Measurements from ENCODE around the gene MGAT1. TPM values are rescaled to one million over a fixed set of nuclear protein-coding genes. Genes with fewer than 3 reads are reported as not detected.
A peak's percentile ranks its signal among the peaks of the same experiment; 100 is the strongest.

Gene MGAT1
- polyA plus RNA-seq, 3 donors = 231 to 523 (median 385) TPM

DNA sequence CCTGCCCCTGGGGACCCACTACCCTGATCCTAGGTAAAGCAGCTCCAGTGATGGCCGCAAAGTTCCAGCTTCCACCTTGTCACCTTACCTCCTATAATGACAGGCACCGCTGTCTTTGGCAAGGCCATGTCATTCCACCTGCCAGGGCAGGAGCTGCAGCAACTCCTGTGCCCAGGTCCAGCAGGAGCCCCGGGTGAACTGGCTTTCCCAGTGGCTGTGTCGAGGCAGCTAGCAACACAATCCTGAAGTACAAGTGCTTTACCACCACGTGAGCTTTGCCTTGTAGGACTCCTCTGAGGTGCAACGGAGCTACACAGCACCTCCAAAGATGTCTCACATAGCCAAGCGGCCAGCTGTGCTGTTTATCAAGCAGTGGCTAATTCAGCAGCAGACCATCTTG is 20.7 kb upstream of the MGAT1 start:
- Histone ChIP-seq H3K79me2 (ENCODE audit: insufficient read depth, low read length) (no peaks in the 10 kb centered on the region), H3K9ac (ENCODE audit: insufficient read depth, low read length, poor library complexity, severe bottlenecking) (no peak overlapping the region), H3K9me3 (replicated peaks in 1 of 2; ENCODE audit: control insufficient read depth in 1 of 2, insufficient read depth in 1 of 2, low read length in 2 of 2) (peaks cover 0 to 3% of the 10 kb centered on the region in 2 donors), H3K4me1 (ENCODE audit: control insufficient read depth in 1 of 2, insufficient read depth in 2 of 2, low read length in 2 of 2) (peaks cover 38 to 40% of the 10 kb centered on the region in 2 donors), H4K20me1 (ENCODE audit: insufficient read depth, low read length) (no peaks in the 10 kb centered on the region), H3K36me3 (replicated peaks in 1 of 2; ENCODE audit: control insufficient read depth in 1 of 2, insufficient read depth in 2 of 2, low read length in 2 of 2) (no peaks in the 10 kb centered on the region), H3K4me2 (replicated peaks; ENCODE audit: extremely low read depth, low read length, poor library complexity, severe bottlenecking) (no peak overlapping the region), H3K27me3 (ENCODE audit: control insufficient read depth in 2 of 2, insufficient read depth in 2 of 2, low read length in 2 of 2) (no peaks in the 10 kb centered on the region), H2AFZ (ENCODE audit: insufficient read depth, low read depth, low read length, poor library complexity, severe bottlenecking) (no peak overlapping the region), H3K4me3 (replicated peaks in 1 of 3; ENCODE audit: low read depth in 2 of 3, low read length in 3 of 3) (no peak overlapping the region), H3K27ac (ENCODE audit: low read depth in 1 of 2, low read length in 2 of 2) (no peak overlapping the region)
- peak overlapping the region in 1 of 7 donors; percentile 46 for H3K27ac Mint-ChIP-seq
- 94% methylated on average over 6 of the region's 7 CpGs for WGBS (ENCODE audit: insufficient coverage)
- no peak overlapping the region for H3K4me3 Mint-ChIP-seq
- H3K9me3 Mint-ChIP-seq = peaks cover 0 to 3% (median 0%) of the 10 kb centered on the region in 7 donors
- TF ChIP-seq, protein P1, sequence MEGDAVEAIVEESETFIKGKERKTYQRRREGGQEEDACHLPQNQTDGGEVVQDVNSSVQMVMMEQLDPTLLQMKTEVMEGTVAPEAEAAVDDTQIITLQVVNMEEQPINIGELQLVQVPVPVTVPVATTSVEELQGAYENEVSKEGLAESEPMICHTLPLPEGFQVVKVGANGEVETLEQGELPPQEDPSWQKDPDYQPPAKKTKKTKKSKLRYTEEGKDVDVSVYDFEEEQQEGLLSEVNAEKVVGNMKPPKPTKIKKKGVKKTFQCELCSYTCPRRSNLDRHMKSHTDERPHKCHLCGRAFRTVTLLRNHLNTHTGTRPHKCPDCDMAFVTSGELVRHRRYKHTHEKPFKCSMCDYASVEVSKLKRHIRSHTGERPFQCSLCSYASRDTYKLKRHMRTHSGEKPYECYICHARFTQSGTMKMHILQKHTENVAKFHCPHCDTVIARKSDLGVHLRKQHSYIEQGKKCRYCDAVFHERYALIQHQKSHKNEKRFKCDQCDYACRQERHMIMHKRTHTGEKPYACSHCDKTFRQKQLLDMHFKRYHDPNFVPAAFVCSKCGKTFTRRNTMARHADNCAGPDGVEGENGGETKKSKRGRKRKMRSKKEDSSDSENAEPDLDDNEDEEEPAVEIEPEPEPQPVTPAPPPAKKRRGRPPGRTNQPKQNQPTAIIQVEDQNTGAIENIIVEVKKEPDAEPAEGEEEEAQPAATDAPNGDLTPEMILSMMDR (IDR thresholded peaks at IDR 0.05) = no peak
- peaks cover 57% of the 10 kb centered on the region for H3K4me1 Mint-ChIP-seq
- H3K36me3 Mint-ChIP-seq = peaks cover 7 to 10% of the 10 kb centered on the region in 2 donors
- H3K27me3 Mint-ChIP-seq (ENCODE audit: low read depth in 3 of 3) = peaks cover 0 to 3% (median under 1%) of the 10 kb centered on the region in 3 donors
- no peak for DNase-seq
- intact Hi-C loops (cut with micrococcal nuclease) = no loop called here

DNA sequence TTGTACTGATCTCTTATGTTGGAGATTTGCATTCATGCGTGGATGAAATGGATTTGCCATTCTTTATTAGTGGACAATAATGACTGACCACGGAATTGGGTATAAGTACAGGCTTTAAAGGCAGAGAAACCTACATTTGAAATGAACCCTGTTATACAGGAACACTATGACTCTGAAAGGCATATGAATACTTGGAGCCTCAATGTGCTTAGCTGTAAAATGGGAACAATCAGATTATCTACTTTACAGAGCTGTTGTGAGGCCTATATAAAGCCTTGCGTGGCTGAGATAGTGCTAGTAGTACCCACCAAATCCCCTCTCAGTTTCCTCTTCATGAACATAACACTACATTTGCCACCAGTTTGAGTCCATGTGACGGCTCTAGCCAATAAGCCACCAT is 18.9 kb upstream of the MGAT1 start:
- Mint-ChIP-seq H3K9me3 (peaks cover 0 to 2% (median 0%) of the 10 kb centered on the region in 7 donors), H3K4me1 (peaks cover 64% of the 10 kb centered on the region), H3K27ac (peak overlapping the region; percentile 93 to 97 (median 95)), H3K27me3 (ENCODE audit: low read depth in 3 of 3) (peaks cover 0 to 3% (median 2%) of the 10 kb centered on the region in 3 donors), H3K4me3 (peak overlapping the region in 1 of 2 donors; percentile 57), H3K36me3 (peaks cover 0 to 7% of the 10 kb centered on the region in 2 donors)
- Histone ChIP-seq H3K36me3 (replicated peaks in 1 of 2; ENCODE audit: control insufficient read depth in 1 of 2, insufficient read depth in 2 of 2, low read length in 2 of 2) (no peaks in the 10 kb centered on the region), H2AFZ (ENCODE audit: insufficient read depth, low read depth, low read length, poor library complexity, severe bottlenecking) (no peak overlapping the region), H3K79me2 (ENCODE audit: insufficient read depth, low read length) (no peaks in the 10 kb centered on the region), H3K9ac (ENCODE audit: insufficient read depth, low read length, poor library complexity, severe bottlenecking) (no peak overlapping the region), H3K4me1 (ENCODE audit: control insufficient read depth in 1 of 2, insufficient read depth in 2 of 2, low read length in 2 of 2) (peaks cover 52 to 58% of the 10 kb centered on the region in 2 donors), H3K9me3 (replicated peaks in 1 of 2; ENCODE audit: control insufficient read depth in 1 of 2, insufficient read depth in 1 of 2, low read length in 2 of 2) (no peaks in the 10 kb centered on the region), H4K20me1 (ENCODE audit: insufficient read depth, low read length) (no peaks in the 10 kb centered on the region), H3K27me3 (ENCODE audit: control insufficient read depth in 2 of 2, insufficient read depth in 2 of 2, low read length in 2 of 2) (no peaks in the 10 kb centered on the region), H3K4me3 (replicated peaks in 1 of 3; ENCODE audit: low read depth in 2 of 3, low read length in 3 of 3) (peak overlapping the region in 1 of 3 experiments; percentile 42), H3K27ac (ENCODE audit: low read depth in 1 of 2, low read length in 2 of 2) (peak overlapping the region; percentile 64 to 92), H3K4me2 (replicated peaks; ENCODE audit: extremely low read depth, low read length, poor library complexity, severe bottlenecking) (peak overlapping the region; percentile 46)
- TF ChIP-seq, protein P1 (IDR thresholded peaks at IDR 0.05) = no peak
- no peak for DNase-seq
- WGBS (ENCODE audit: insufficient coverage) = no CpG with 5 or more reads among the region's 4 CpGs
- intact Hi-C loops (cut with micrococcal nuclease) = no loop called here
